IMR-90 (cell line): Measurements from ENCODE around the gene ESYT3. TPM values are rescaled to one million over a fixed set of nuclear protein-coding genes. Genes with fewer than 3 reads are reported as not detected.

Experiments
- ATAC-seq: fragments of 200-7000 bp; cut with Tn5 transposase; 2 replicates; pipeline ENCODE4 v1.9.1; 2020; ENCODE audit warnings: low read depth, mild to moderate bottlenecking, moderate library complexity
- BruUV-seq: library from RNA; stranded (reverse); fragments of 400-500 nt; replicated peaks from 2 replicates; lab custom pipeline; 2021; lab: Mats Ljungman, UMichigan
- CTCF ChIA-PET: fragments of 300-600 bp; formaldehyde crosslinking; extraction: SDS; loops from one replicate; lab custom pipeline; 2021; ENCODE audit warnings: antibody characterized with exemption; lab: Yijun Ruan, JAX
- POLR2A ChIA-PET: fragments of 300-600 bp; sonication (Branson Sonifier 250); formaldehyde crosslinking; loops from one replicate; lab custom pipeline; 2022; ENCODE audit warnings: antibody characterized with exemption; ENCODE audit not compliant: unreplicated experiment; lab: Charles Lee
- DNase-seq: peaks from one replicate; pipeline ENCODE4 v3.0.0; 2013
- H2AFZ ChIP-seq: replicated peaks from 2 replicates; pipeline ENCODE3; 2013; ENCODE audit warnings: low read length, mild to moderate bottlenecking; ENCODE audit not compliant: poor library complexity
- H2AK5ac ChIP-seq: 2 replicates; pipeline ENCODE4 v1.6.1; 2013; ENCODE audit warnings: low read depth, low read length, inconsistent platforms
- H2AK9ac ChIP-seq: replicated peaks from 2 replicates; pipeline ENCODE3; 2013; ENCODE audit warnings: mild to moderate bottlenecking, low read depth, low read length, moderate library complexity; ENCODE audit not compliant: poor library complexity
- H2BK120ac ChIP-seq: 2 replicates; pipeline ENCODE4 v1.6.1; 2013; ENCODE audit warnings: low read depth, low read length, inconsistent platforms
- H2BK15ac ChIP-seq: 3 replicates; pipeline ENCODE4 v1.6.1; 2013; ENCODE audit warnings: low read depth, low read length, inconsistent platforms
- H2BK20ac ChIP-seq: 2 replicates; pipeline ENCODE4 v1.6.1; 2013; ENCODE audit warnings: low read depth, mild to moderate bottlenecking, inconsistent platforms, low read length, moderate library complexity
- H2BK5ac ChIP-seq: 2 replicates; pipeline ENCODE4 v1.6.1; 2013; ENCODE audit warnings: mild to moderate bottlenecking, low read depth, low read length, inconsistent platforms; ENCODE audit not compliant: poor library complexity, severe bottlenecking
- H3K14ac ChIP-seq: replicated peaks from 2 replicates; pipeline ENCODE4 v1.6.1; 2013; ENCODE audit warnings: low read depth, low read length, inconsistent platforms
- H3K18ac ChIP-seq: 2 replicates; pipeline ENCODE4 v1.6.1; 2013; ENCODE audit warnings: low read depth, low read length, control low read depth
- H3K23ac ChIP-seq: 2 replicates; pipeline ENCODE4 v1.6.1; 2013; ENCODE audit warnings: low read depth, low read length, inconsistent platforms
- H3K27ac ChIP-seq: 2 replicates; pipeline ENCODE4 v1.5.1; 2013; ENCODE audit warnings: mild to moderate bottlenecking, control low read depth, low read length; ENCODE audit not compliant: insufficient read depth
- H3K27me3 ChIP-seq: 2 replicates; pipeline ENCODE4 v1.6.1; 2013; ENCODE audit warnings: low read length; ENCODE audit not compliant: control insufficient read depth, insufficient read depth
- H3K36me3 ChIP-seq: 2 replicates; pipeline ENCODE4 v1.6.1; 2013; ENCODE audit warnings: low read length, mixed read lengths; ENCODE audit not compliant: control insufficient read depth, insufficient read depth
- H3K4ac ChIP-seq: 2 replicates; pipeline ENCODE4 v1.6.1; 2013; ENCODE audit warnings: low read depth, low read length, inconsistent platforms
- H3K4me1 ChIP-seq: 2 replicates; pipeline ENCODE4 v1.6.1; 2013; ENCODE audit warnings: low read length, mixed read lengths; ENCODE audit not compliant: control insufficient read depth, insufficient read depth
- H3K4me2 ChIP-seq: 2 replicates; pipeline ENCODE4 v1.6.1; 2013; ENCODE audit warnings: low read depth, mild to moderate bottlenecking, control low read depth, low read length, moderate library complexity
- H3K4me3 ChIP-seq: 2 replicates; pipeline ENCODE4 v1.5.1; 2013; ENCODE audit warnings: low read depth, mild to moderate bottlenecking, control low read depth, low read length, moderate library complexity; ENCODE audit not compliant: insufficient read depth
- H3K56ac ChIP-seq: 2 replicates; pipeline ENCODE4 v1.6.1; 2013; ENCODE audit warnings: low read length, inconsistent platforms; ENCODE audit not compliant: insufficient read depth; ENCODE audit errors: extremely low read depth
- H3K79me1 ChIP-seq, 2 experiments: 2 replicates each; pipeline ENCODE4 v1.6.1; 2013; ENCODE audit warnings: low read length in 2 of 2, inconsistent platforms in 1 of 2, low read depth in 1 of 2
- H3K9ac ChIP-seq: 2 replicates; pipeline ENCODE4 v1.6.1; 2013; ENCODE audit warnings: low read depth, low read length, control low read depth
- H3K9me1 ChIP-seq: 2 replicates; pipeline ENCODE4 v1.6.1; 2013; ENCODE audit warnings: low read length, inconsistent platforms; ENCODE audit not compliant: insufficient read depth
- H3K9me3 ChIP-seq: 2 replicates; pipeline ENCODE4 v1.6.1; 2013; ENCODE audit warnings: low read length; ENCODE audit not compliant: control insufficient read depth, insufficient read depth
- H4K20me1 ChIP-seq: 2 replicates; pipeline ENCODE4 v1.6.1; 2013; ENCODE audit warnings: low read length, inconsistent platforms; ENCODE audit not compliant: insufficient read depth
- H4K5ac ChIP-seq: 2 replicates; pipeline ENCODE4 v1.6.1; 2013; ENCODE audit warnings: mild to moderate bottlenecking, low read depth, low read length, control low read depth
- H4K8ac ChIP-seq, 2 experiments: 2 replicates each; pipeline ENCODE4 v1.6.1; 2013; ENCODE audit warnings: low read depth in 2 of 2, low read length in 2 of 2, control low read depth in 1 of 2, inconsistent platforms in 1 of 2
- H4K91ac ChIP-seq: 2 replicates; pipeline ENCODE4 v1.6.1; 2013; ENCODE audit warnings: low read depth, low read length, inconsistent platforms; ENCODE audit not compliant: insufficient read depth
- BHLHE40 ChIP-seq: fragments of 150-350 bp; IDR thresholded peaks from 2 replicates; pipeline ENCODE4 v1.6.1; 2016; ENCODE audit warnings: mild to moderate bottlenecking, low read depth, low read length
- CEBPB ChIP-seq: IDR thresholded peaks from 2 replicates; pipeline ENCODE4 v1.6.1; 2012; ENCODE audit warnings: low read depth, low read length, improper control_type of control experiment
- FOS ChIP-seq: fragments of 150-350 bp; IDR thresholded peaks from 2 replicates; pipeline ENCODE4 v1.6.1; 2016; ENCODE audit warnings: low read depth, low read length
- MAFK ChIP-seq: IDR thresholded peaks from 2 replicates; pipeline ENCODE4 v1.6.1; 2012; ENCODE audit warnings: low read depth, low read length, improper control_type of control experiment
- NFE2L2 ChIP-seq: fragments of 150-350 bp; IDR thresholded peaks from 2 replicates; pipeline ENCODE4 v1.6.1; 2016; ENCODE audit warnings: low read depth, mild to moderate bottlenecking, low read length
- RAD21 ChIP-seq: IDR thresholded peaks from 2 replicates; pipeline ENCODE4 v1.6.1; 2012; ENCODE audit warnings: low read length, improper control_type of control experiment
- WGBS, 2 experiments: methylation state at CpG; one replicate each; pipeline versions ENCODE4 v1.1.5 to v1.1.7; 2013; ENCODE audit warnings: missing lambda C conversion rate in 2 of 2; ENCODE audit not compliant: insufficient read length in 1 of 2; ENCODE audit errors: extremely low coverage in 2 of 2; 5-methylcytosine and 5-hydroxymethylcytosine counted together
- dilution Hi-C: fragments of 300-500 bp; cut with HindIII; formaldehyde crosslinking; loops from one replicate; pipeline ENCODE4 v1.14.3; 2018; ENCODE audit warnings: low sequenced_read_pairs; ENCODE audit not compliant: unreplicated experiment
- in situ Hi-C: fragments of 300-500 bp; cut with MboI; formaldehyde crosslinking; loops from 3 replicates; pipeline ENCODE4 v1.14.3; 2019; ENCODE audit warnings: low sequenced_read_pairs, inconsistent platforms, mixed read lengths
- intact Hi-C: fragments of 100-400 bp; cut with micrococcal nuclease; formaldehyde crosslinking; loops from 2 replicates; pipeline ENCODE4 v1.10.0; 2022
- polyA plus RNA-seq, 3 experiments: library from polyadenylated mRNA; depleted of rRNA; stranded (reverse); fragments of >200 nt; gene quantifications; 2 replicates each; pipeline ENCODE4 v1.2.3, GENCODE V29; 2012; ENCODE audit warnings: low replicate concordance in 1 of 3
- total RNA-seq: library from RNA; depleted of rRNA; stranded (reverse); fragments of >200 nt; gene quantifications from 2 replicates; pipeline ENCODE4 v1.2.3, GENCODE V29; 2012

The ESYT3 gene
- total and polyA plus RNA-seq, 2 of the 4 experiments (the other 2 are of a cell fraction): under 0.01 to 0.02 TPM

DNA sequence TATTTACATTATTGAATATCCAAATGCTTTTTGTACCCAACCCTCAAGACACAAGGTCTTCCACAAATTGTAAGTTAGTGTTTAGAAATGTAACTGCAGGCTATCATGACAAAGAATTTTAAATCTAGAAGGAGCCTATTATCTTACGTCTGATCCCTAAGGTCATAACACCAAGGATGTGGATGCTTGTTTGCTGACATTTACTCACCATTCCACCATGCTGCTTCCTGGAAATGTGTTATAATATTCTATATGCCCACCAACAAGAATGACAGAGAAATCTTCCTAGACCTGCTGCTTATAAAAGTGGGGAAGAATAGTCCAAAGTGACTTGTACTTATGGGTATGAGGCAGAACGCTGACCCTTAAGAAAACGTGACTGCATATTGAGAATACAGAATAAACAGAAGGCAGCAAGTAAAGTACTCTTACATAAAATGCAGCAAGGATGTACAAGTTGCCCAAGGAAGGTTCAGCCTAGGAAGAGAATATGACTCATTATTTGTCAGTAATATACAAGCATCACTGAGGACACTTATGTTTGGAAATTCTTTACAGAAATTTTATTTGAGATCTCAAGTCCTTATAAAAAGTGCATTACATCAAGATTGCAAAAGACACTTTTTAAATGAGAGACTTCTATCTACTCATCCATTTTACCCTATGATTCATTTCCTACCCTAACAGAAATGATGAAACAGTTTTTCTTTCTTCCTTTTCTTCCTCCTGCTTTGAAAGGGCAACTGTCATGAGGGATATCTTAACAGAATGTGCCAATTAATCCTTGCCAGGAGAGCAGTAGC is 59.6 kb downstream of the ESYT3 start:
- WGBS, 2 experiments: no CpG with 5 or more reads among the region's 3 CpGs
- no peak overlapping the region for H3K4me2 ChIP-seq
- H4K20me1 ChIP-seq: no peaks in the 10 kb centered on the region; the same call in 1 of the 2 replicates
- H3K4me3 ChIP-seq: no peak overlapping the region
- no peaks in the 10 kb centered on the region for H3K9me3 ChIP-seq
- peak overlapping the region; percentile 28 for H2BK5ac ChIP-seq
- no peak overlapping the region for H3K18ac ChIP-seq
- ChIA-PET CTCF (no interaction called here), POLR2A (no interaction called here)
- no peak overlapping the region for H2AK5ac ChIP-seq
- H3K4ac ChIP-seq: 0 out of 2 replicates have a peak overlapping the region, but pooled peaks have one; percentile 2
- peak overlapping the region; percentile 63; the same call in 1 of the 2 replicates for H2BK20ac ChIP-seq
- H2BK120ac ChIP-seq: no peak overlapping the region; the same call in 1 of the 2 replicates
- H2BK15ac ChIP-seq: no peak overlapping the region
- H4K5ac ChIP-seq: no peak overlapping the region
- ATAC-seq (peak; percentile 91), DNase-seq (peak; percentile 87)
- no peak overlapping the region for H4K91ac ChIP-seq
- no peaks in the 10 kb centered on the region for H3K27me3 ChIP-seq
- 0 out of 2 replicates have a peak overlapping the region, but pooled peaks have one; percentile 28 for H3K14ac ChIP-seq
- no peak overlapping the region for H2AK9ac ChIP-seq
- no peak overlapping the region for H3K27ac ChIP-seq
- no peak overlapping the region for H3K56ac ChIP-seq
- no peak overlapping the region for H2AFZ ChIP-seq
- no peak overlapping the region for H3K9ac ChIP-seq
- H3K4me1 ChIP-seq: no peaks in the 10 kb centered on the region
- dilution Hi-C loops (no loop called here), in situ Hi-C loops (loop anchor here (10.0 kb wide), 1 partner anchor 431 kb away; no protein-coding TSS in a partner anchor), intact Hi-C loops (loop anchor here (2.0 kb wide), 1 partner anchor 77 kb away; no protein-coding TSS in a partner anchor)
- peaks cover 7% of the 10 kb centered on the region; the same call in 1 of the 2 replicates for H3K9me1 ChIP-seq
- H3K36me3 ChIP-seq: no peaks in the 10 kb centered on the region
- TF ChIP-seq BHLHE40 (peak; percentile 72), FOS (peak; percentile 56; the same call in 1 of the 2 replicates), CEBPB (peak; percentile 81), MAFK (0 out of 2 replicates have a peak, but pooled peaks have one; percentile 6), NFE2L2 (no peak), RAD21 (no peak)
- H3K79me1 ChIP-seq: no peaks in the 10 kb centered on the region
- no peak overlapping the region for H4K8ac ChIP-seq
- H3K23ac ChIP-seq: peak overlapping the region; percentile 17; the same call in 1 of the 2 replicates
- no TSS peak for BruUV-seq
